GM18517 (cell line): ENCODE results near the gene FAM110A.
A peak's percentile ranks its signal among the peaks of the same experiment; 100 is the strongest.
"Not testable (repeated sequence)": the region's sequence is repeated elsewhere in the genome, so short reads cannot be mapped to it uniquely, and the experiment has no call there.

Source experiments
- ATAC-seq: cut with Tn5 transposase; IDR thresholded peaks from one replicate; pipeline ENCODE4 v1.9.1; 2021; ENCODE audit warnings: mild to moderate bottlenecking, moderate library complexity; ENCODE audit not compliant: unreplicated experiment

FAM110A gene

GRCh38 chr20:833450-834150 lies at the start of gene FAM110A:
Gene FAM110A (plus strand): TSS chr20:833715. CDS start chr20:844805, 11,090 bp downstream.
- peak; percentile 92 for ATAC-seq

- no peak for ATAC-seq
Measured at GRCh38 chr20:787825-788224, 45.7 kb upstream of the FAM110A start.

- no peak for ATAC-seq
Measured at GRCh38 chr20:791056-791455, 42.5 kb upstream of the FAM110A start.

GRCh38 chr20:792248-792647 lies 41.3 kb upstream of the FAM110A start:
- ATAC-seq = no peak

- ATAC-seq = no peak
Measured at GRCh38 chr20:796921-797320, 36.6 kb upstream of the FAM110A start.

GRCh38 chr20:798746-799145 lies 34.8 kb upstream of the FAM110A start:
- not testable (repeated sequence) for ATAC-seq

GRCh38 chr20:800026-800425 lies 33.5 kb upstream of the FAM110A start:
- not testable (repeated sequence) for ATAC-seq

GRCh38 chr20:801678-802077 lies 31.8 kb upstream of the FAM110A start:
- ATAC-seq = no peak

GRCh38 chr20:805713-806112 lies 27.8 kb upstream of the FAM110A start:
- ATAC-seq = no peak

GRCh38 chr20:811776-812434 lies 21.6 kb upstream of the FAM110A start:
- not testable (repeated sequence) for ATAC-seq

GRCh38 chr20:812435-812814 lies 21.1 kb upstream of the FAM110A start:
- not testable (repeated sequence) for ATAC-seq

- ATAC-seq = no peak
Measured at GRCh38 chr20:813390-813789, 20.1 kb upstream of the FAM110A start.

GRCh38 chr20:815226-815625 lies 18.3 kb upstream of the FAM110A start:
- ATAC-seq = no peak

GRCh38 chr20:815914-816606 lies 17.5 kb upstream of the FAM110A start:
- ATAC-seq = no peak

GRCh38 chr20:818001-818664 lies 15.4 kb upstream of the FAM110A start:
- no peak for ATAC-seq

- no peak for ATAC-seq
Measured at GRCh38 chr20:819680-820322, 13.7 kb upstream of the FAM110A start.

- ATAC-seq = no peak
Measured at GRCh38 chr20:820323-820953, 13.1 kb upstream of the FAM110A start.

- no peak for ATAC-seq
Measured at GRCh38 chr20:821046-821730, 12.3 kb upstream of the FAM110A start.

- ATAC-seq = no peak
Measured at GRCh38 chr20:821731-822065, 11.8 kb upstream of the FAM110A start.
